SK-N-SH (cell line): ENCODE measurements around the gene OCSTAMP. TPM values are rescaled to one million over a fixed set of nuclear protein-coding genes. Genes with fewer than 3 reads are reported as not detected.

Source experiments
- CTCF ChIA-PET: fragments of 300-600, 350-600 bp; formaldehyde crosslinking; extraction: SDS; loops from one replicate; lab custom pipeline; 2021; lab: Yijun Ruan, JAX
- POLR2A ChIA-PET: fragments of 350-600 bp; sonication (Branson Sonifier 250); formaldehyde crosslinking; extraction: SDS; loops from one replicate; lab custom pipeline; 2020; ENCODE audit warnings: antibody characterized with exemption, inconsistent platforms; lab: Yijun Ruan, JAX
- DNase-seq: peaks from one replicate; pipeline ENCODE4 v3.0.0; 2012
- H2AFZ ChIP-seq: fragments of 200-600 bp; sonication (generic); 2 replicates; pipeline ENCODE4 v1.8.1; 2016; ENCODE audit warnings: antibody characterized with exemption, mild to moderate bottlenecking, low read depth
- H3F3A ChIP-seq: fragments of 200-600 bp; sonication (generic); replicated peaks from 2 replicates; pipeline ENCODE3; 2016; ENCODE audit warnings: antibody characterized with exemption, mild to moderate bottlenecking; ENCODE audit not compliant: insufficient read depth
- H3K27ac ChIP-seq, 2 experiments: fragments of 200-500 bp in 1 of 2; fragments of 200-600 bp in 1 of 2; sonication (Bioruptor generic) in 1 of 2; sonication (generic), shearing (Covaris generic) in 1 of 2; 2 replicates each; pipeline versions ENCODE4 v1.5.1 to v1.6.1; 2014 to 2016; ENCODE audit warnings: low read depth in 2 of 2, inconsistent platforms in 1 of 2, low read length in 1 of 2, mild to moderate bottlenecking in 1 of 2, mixed read lengths in 1 of 2
- H3K27me3 ChIP-seq: fragments of 200-600 bp; sonication (generic), shearing (Covaris generic); 2 replicates; pipeline ENCODE4 v1.6.1; 2016; ENCODE audit warnings: mixed run types; ENCODE audit not compliant: insufficient read depth
- H3K36me3 ChIP-seq, 2 experiments: fragments of 200-500 bp in 1 of 2; fragments of 200-600 bp in 1 of 2; sonication (Bioruptor generic) in 1 of 2; sonication (generic) in 1 of 2; replicated peaks in 1 of 2; 2 replicates each; pipeline versions ENCODE3 to v1.5.1; 2014 to 2016; ENCODE audit warnings: low read length in 1 of 2, mild to moderate bottlenecking in 1 of 2; ENCODE audit not compliant: insufficient read depth in 2 of 2, control insufficient read depth in 1 of 2
- H3K4me1 ChIP-seq, 2 experiments: fragments of 200-500 bp in 1 of 2; fragments of 200-600 bp in 1 of 2; sonication (Bioruptor generic) in 1 of 2; sonication (generic), shearing (Covaris generic) in 1 of 2; 2 replicates each; pipeline versions ENCODE4 v1.5.1 to v1.6.1; 2014 to 2016; ENCODE audit warnings: low read depth in 1 of 2, low read length in 1 of 2, mixed run types in 1 of 2; ENCODE audit not compliant: insufficient read depth in 2 of 2, control insufficient read depth in 1 of 2
- H3K4me2 ChIP-seq: fragments of 200-600 bp; sonication (generic), shearing (Covaris generic); 2 replicates; pipeline ENCODE4 v1.6.1; 2017; ENCODE audit warnings: mixed run types
- H3K4me3 ChIP-seq, 2 experiments: fragments of 200-500 bp in 1 of 2; fragments of 200-600 bp in 1 of 2; sonication (Bioruptor generic) in 1 of 2; sonication (generic), shearing (Covaris generic) in 1 of 2; 2 replicates each; pipeline versions ENCODE4 v1.5.1 to v1.8.1; 2014 to 2016; ENCODE audit warnings: low read depth in 2 of 2, inconsistent platforms in 1 of 2, low read length in 1 of 2, mild to moderate bottlenecking in 1 of 2, mixed read lengths in 1 of 2, moderate library complexity in 1 of 2
- H3K79me2 ChIP-seq: fragments of 200-600 bp; sonication (generic); 2 replicates; pipeline ENCODE4 v1.8.1; 2017; ENCODE audit warnings: mild to moderate bottlenecking; ENCODE audit not compliant: insufficient read depth
- H3K9ac ChIP-seq: fragments of 200-600 bp; sonication (generic); 2 replicates; pipeline ENCODE4 v1.6.1; 2017; ENCODE audit warnings: mixed run types
- H3K9me2 ChIP-seq: fragments of 200-600 bp; sonication (generic); 2 replicates; pipeline ENCODE4 v1.6.1; 2017; ENCODE audit warnings: mixed run types
- H3K9me3 ChIP-seq: fragments of 200-600 bp; sonication (generic); 2 replicates; pipeline ENCODE4 v1.6.1; 2017; ENCODE audit warnings: mixed run types, mild to moderate bottlenecking, moderate library complexity
- H4K20me1 ChIP-seq: fragments of 200-600 bp; sonication (generic); 2 replicates; pipeline ENCODE4 v1.6.1; 2017; ENCODE audit warnings: mild to moderate bottlenecking, mixed run types; ENCODE audit not compliant: insufficient read depth
- EP300 ChIP-seq, 2 experiments: IDR thresholded peaks; 2 replicates each; pipeline versions ENCODE4 v1.4.0 to v1.6.1; 2012; ENCODE audit warnings: borderline replicate concordance in 1 of 2, low read depth in 1 of 2, low read length in 1 of 2
- EZH2phosphoT487 ChIP-seq: fragments of 200-600 bp; sonication (generic); IDR thresholded peaks from 2 replicates; pipeline ENCODE4 v1.6.1; 2017; ENCODE audit warnings: low read depth, mixed run types, mild to moderate bottlenecking, antibody characterized with exemption, moderate library complexity, borderline replicate concordance
- FOSL2 ChIP-seq: IDR thresholded peaks from 2 replicates; pipeline ENCODE4 v1.4.0; 2012; ENCODE audit warnings: low read depth, mild to moderate bottlenecking, moderate library complexity, borderline replicate concordance
- FOXJ3 ChIP-seq: sonication (generic); formaldehyde crosslinking; IDR thresholded peaks from 2 replicates; pipeline ENCODE4 v1.5.1; 2020; ENCODE audit warnings: mild to moderate bottlenecking, missing genetic modification reagents
- GATA2 ChIP-seq: sonication (generic); formaldehyde crosslinking; IDR thresholded peaks from 2 replicates; pipeline ENCODE4 v1.5.0; 2020; ENCODE audit warnings: mild to moderate bottlenecking, missing genetic modification reagents
- MEF2A ChIP-seq: IDR thresholded peaks from 2 replicates; pipeline ENCODE4 v1.4.0; 2012; ENCODE audit warnings: low read depth, borderline replicate concordance
- MXI1 ChIP-seq: IDR thresholded peaks from 2 replicates; pipeline ENCODE4 v1.6.1; 2012; ENCODE audit warnings: mild to moderate bottlenecking, low read depth, low read length, improper control_type of control experiment
- NFIC ChIP-seq: IDR thresholded peaks from 2 replicates; pipeline ENCODE4 v1.4.0; 2012; ENCODE audit warnings: borderline replicate concordance
- POLR2AphosphoS5 ChIP-seq: IDR thresholded peaks from 2 replicates; pipeline ENCODE4 v1.6.1; 2012; ENCODE audit warnings: low read depth, low read length
- RCOR1 ChIP-seq: fragments of 150-350 bp; IDR thresholded peaks from 2 replicates; pipeline ENCODE4 v1.6.1; 2017; ENCODE audit warnings: antibody characterized with exemption, low read length
- RXRA ChIP-seq: IDR thresholded peaks from 2 replicates; pipeline ENCODE4 v1.4.0; 2012; ENCODE audit warnings: low read depth, mild to moderate bottlenecking, borderline replicate concordance
- SMC3 ChIP-seq: IDR thresholded peaks from 2 replicates; pipeline ENCODE4 v1.6.1; 2012; ENCODE audit warnings: low read depth, low read length, improper control_type of control experiment
- TAF1 ChIP-seq: IDR thresholded peaks from 2 replicates; pipeline ENCODE4 v1.6.1; 2012; ENCODE audit warnings: low read depth, mild to moderate bottlenecking, low read length, moderate library complexity, borderline replicate concordance
- USF1 ChIP-seq: IDR thresholded peaks from 2 replicates; pipeline ENCODE4 v1.4.0; 2012; ENCODE audit warnings: low read depth, borderline replicate concordance
- ZBTB33 ChIP-seq: IDR thresholded peaks from 2 replicates; pipeline ENCODE4 v1.4.0; 2012; ENCODE audit warnings: low read depth, borderline replicate concordance
- WGBS: methylation state at CpG from one replicate; pipeline ENCODE4 v1.1.6; 2017; ENCODE audit warnings: low lambda C conversion rate; 5-methylcytosine and 5-hydroxymethylcytosine counted together
- polyA plus RNA-seq, 3 experiments: library from polyadenylated mRNA; depleted of rRNA; stranded (reverse); fragments of >200 nt; gene quantifications; 2 replicates each; pipeline ENCODE4 v1.2.3, GENCODE V29; 2012

Gene OCSTAMP
- polyA plus RNA-seq, 1 of the 3 experiments (the other 2 are of a cell fraction): not detected

GRCh38 chr20:46578745-46579144 lies 28.3 kb upstream of the OCSTAMP start:
- no peaks in the 10 kb centered on the region for H3K79me2 ChIP-seq
- H3K9me2 ChIP-seq: no peaks in the 10 kb centered on the region
- H4K20me1 ChIP-seq: no peaks in the 10 kb centered on the region
- H3K4me2 ChIP-seq: no peak overlapping the region
- no peak overlapping the region for H3K4me3 ChIP-seq
- TF ChIP-seq GATA2 (no peak), MEF2A (no peak), EZH2phosphoT487 (no peak), EP300 (IDR thresholded peaks at IDR 0.05; ENCODE audit: borderline replicate concordance in 1 of 2, low read depth in 1 of 2, low read length in 1 of 2) (no peak)
- TF ChIP-seq, all 33 proteins: peak for 0
- no peak overlapping the region for H2AFZ ChIP-seq
- no peaks in the 10 kb centered on the region for H3K27me3 ChIP-seq
- H3K9ac ChIP-seq: no peak overlapping the region
- H3K9me3 ChIP-seq: no peaks in the 10 kb centered on the region
- H3K36me3 ChIP-seq: no peaks in the 10 kb centered on the region
- CTCF ChIA-PET: no interaction called here
- no peaks in the 10 kb centered on the region for H3F3A ChIP-seq
- no peak for DNase-seq
- no peak overlapping the region for H3K27ac ChIP-seq
- POLR2A ChIA-PET: no interaction called here
- H3K4me1 ChIP-seq: no peaks in the 10 kb centered on the region; a peak in 1 of 4 replicates
- 59% methylated on average over 7 of the region's 7 CpGs for WGBS

GRCh38 chr20:46576774-46577395 lies 26.4 kb upstream of the OCSTAMP start:
- Histone ChIP-seq H3K36me3 (no peaks in the 10 kb centered on the region), H3K9me3 (no peaks in the 10 kb centered on the region), H2AFZ (no peak overlapping the region), H3K9me2 (no peaks in the 10 kb centered on the region), H3K4me2 (no peak overlapping the region), H4K20me1 (no peaks in the 10 kb centered on the region), H3K27me3 (no peaks in the 10 kb centered on the region), H3K4me1 (peaks cover 0 to 11% of the 10 kb centered on the region in 2 experiments; a peak in 1 of 4 replicates), H3F3A (no peaks in the 10 kb centered on the region), H3K27ac (no peak overlapping the region), H3K79me2 (no peaks in the 10 kb centered on the region), H3K9ac (no peak overlapping the region), H3K4me3 (no peak overlapping the region)
- TF ChIP-seq NFIC (no peak), USF1 (no peak), TAF1 (no peak), SMC3 (no peak), EZH2phosphoT487 (no peak), POLR2AphosphoS5 (no peak), RCOR1 (no peak), GATA2 (no peak), RXRA (no peak), MXI1 (no peak), FOSL2 (no peak), ZBTB33 (no peak), FOXJ3 (CRISPR knock-in tag) (no peak)
- 42% methylated on average over 4 of the region's 6 CpGs for WGBS
- DNase-seq: no peak
- CTCF ChIA-PET: interaction anchor here (1.5 to 2.2 kb wide), 2 partner anchors 9 to 15 kb away, joined by 4 to 11 read pairs; no protein-coding TSS in a partner anchor
- POLR2A ChIA-PET: no interaction called here
